ENCODE data around the gene KCNMA1.

Gene KCNMA1

DNA sequence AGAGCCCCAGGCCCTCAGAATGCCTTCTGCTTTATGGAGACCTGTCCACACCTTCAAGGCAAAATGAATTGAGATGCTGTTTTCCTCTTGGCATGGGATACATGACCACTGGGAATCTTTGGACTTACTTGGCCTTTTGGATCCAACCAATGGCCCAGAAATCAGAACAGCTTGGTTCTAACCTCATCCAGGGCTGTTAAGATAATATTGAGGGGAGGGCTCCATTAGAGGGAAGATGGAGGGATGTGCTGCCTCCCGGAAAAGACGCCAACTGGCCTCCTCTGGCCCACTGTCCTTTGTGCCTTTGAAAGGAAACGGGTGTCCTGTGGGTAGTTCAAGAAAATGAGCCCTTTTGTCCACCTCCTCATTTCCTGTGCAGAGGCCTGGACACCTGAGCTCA lies 530.9 kb downstream of the KCNMA1 start:
- no peak for TF ChIP-seq CTCF (IDR thresholded peaks at IDR 0.05; ENCODE audit: insufficient read depth, low read depth, low read length, missing control alignments)
- DNase-seq (ENCODE audit: low read depth): no peak
- no peak overlapping the region for H3K4me3 ChIP-seq (ENCODE audit: low read depth, low read length)

DNA sequence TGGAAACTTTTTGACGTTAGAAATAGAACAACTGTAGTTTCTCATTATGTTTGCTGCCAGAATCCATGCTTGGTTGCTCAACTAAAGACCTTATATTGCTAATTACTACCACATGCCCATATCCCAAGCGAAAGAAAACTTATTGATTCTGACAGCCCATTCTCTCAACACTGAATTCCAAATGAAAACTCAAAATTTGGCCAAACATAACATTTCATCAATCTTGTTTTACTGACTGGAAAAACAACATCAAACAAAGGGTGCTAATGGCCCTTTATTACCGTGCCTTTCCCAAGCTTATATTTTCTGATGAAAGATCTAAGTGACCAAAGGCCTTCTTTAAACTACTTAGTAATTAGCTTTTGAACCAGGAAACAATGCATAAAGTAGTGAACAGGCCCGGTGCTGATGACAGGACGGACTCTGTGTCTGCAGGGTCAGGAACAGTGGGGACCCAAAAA lies 531.8 kb downstream of the KCNMA1 start:
- no peak for TF ChIP-seq CTCF (IDR thresholded peaks at IDR 0.05; ENCODE audit: insufficient read depth, low read depth, low read length, missing control alignments)
- no peak overlapping the region for H3K4me3 ChIP-seq (ENCODE audit: low read depth, low read length)
- no peak for DNase-seq (ENCODE audit: low read depth)

DNA sequence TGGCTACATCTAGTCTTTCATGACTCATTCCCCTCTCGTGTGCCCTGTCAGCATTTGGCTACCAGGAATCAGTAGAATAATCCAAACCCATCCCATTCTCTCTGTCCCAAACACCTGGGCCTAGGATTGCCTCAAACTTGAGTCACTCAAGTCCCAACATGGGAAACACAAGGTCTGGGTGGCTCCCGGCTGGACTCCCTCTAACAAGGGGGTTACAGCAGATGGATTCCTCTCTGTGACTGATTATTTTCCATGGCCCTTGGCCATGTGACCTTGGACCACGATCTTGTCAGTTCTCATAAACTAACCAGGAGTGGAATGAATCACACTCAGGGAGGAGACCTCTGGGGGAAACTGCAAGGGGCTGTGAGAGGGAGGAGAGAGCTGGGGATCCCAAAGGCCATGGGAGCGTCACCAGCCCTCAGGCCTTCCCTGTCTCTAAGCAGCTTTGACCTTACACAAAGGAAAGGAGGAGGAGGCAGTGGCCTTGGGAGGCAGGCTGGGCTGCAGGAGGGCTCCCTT lies 533.1 kb downstream of the KCNMA1 start:
- no peak for TF ChIP-seq CTCF (IDR thresholded peaks at IDR 0.05; ENCODE audit: insufficient read depth, low read depth, low read length, missing control alignments)
- no peak for DNase-seq (ENCODE audit: low read depth)

DNA sequence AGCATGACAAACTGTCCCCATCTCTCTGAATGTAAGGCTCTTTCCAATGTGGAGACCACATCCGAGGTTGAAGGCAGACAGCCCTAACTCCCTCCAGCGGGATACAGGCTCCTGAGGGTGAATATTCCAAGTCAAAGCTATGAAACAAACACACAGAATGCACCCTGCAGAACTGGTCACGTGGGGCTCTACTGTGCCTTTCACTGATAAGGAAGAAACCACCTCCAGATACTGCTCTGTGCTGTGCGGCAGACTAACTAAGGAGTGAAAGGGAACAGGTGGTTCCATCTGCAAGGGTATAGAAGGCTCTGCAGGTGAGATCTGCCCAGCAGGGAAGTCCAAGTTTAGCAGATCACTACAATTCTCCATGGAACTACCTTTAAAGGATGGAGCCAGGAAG lies 534.4 kb downstream of the KCNMA1 start:
- no peak overlapping the region for H3K4me3 ChIP-seq (ENCODE audit: low read depth, low read length)
- no peak for TF ChIP-seq CTCF (IDR thresholded peaks at IDR 0.05; ENCODE audit: insufficient read depth, low read depth, low read length, missing control alignments)
- no peak for DNase-seq (ENCODE audit: low read depth)

More for the DNA sequence above, 533.1 kb downstream of the KCNMA1 start:
- H3K4me3 ChIP-seq (ENCODE audit: low read depth, low read length): no peak overlapping the region

GRCh38 chr10:77101341-77101740 lies 536.3 kb downstream of the KCNMA1 start:
- no peak for DNase-seq (ENCODE audit: low read depth)
- no peak overlapping the region for H3K4me3 ChIP-seq (ENCODE audit: low read depth, low read length)
- no peak for TF ChIP-seq CTCF (IDR thresholded peaks at IDR 0.05; ENCODE audit: insufficient read depth, low read depth, low read length, missing control alignments)

DNA sequence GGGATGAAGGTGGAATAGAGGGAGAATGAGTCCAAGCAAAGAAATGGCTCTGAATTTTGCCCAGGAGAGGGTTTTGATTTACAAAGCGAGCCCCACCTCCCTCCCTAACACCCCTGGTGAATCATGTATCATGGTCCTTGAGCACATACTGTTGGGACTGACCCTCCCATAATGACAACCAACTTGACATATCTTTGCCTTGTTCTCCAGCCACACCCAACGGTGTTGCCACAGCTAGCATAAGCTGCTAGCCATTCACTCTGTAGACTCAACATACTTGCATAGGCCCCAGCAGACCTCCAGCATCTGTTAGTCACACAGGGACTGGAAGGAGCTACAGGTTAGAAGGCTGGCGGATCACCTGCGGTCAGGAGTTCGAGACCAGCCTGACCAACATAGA lies 538.5 kb downstream of the KCNMA1 start:
- no peak for DNase-seq (ENCODE audit: low read depth)
- no peak for TF ChIP-seq CTCF (IDR thresholded peaks at IDR 0.05; ENCODE audit: insufficient read depth, low read depth, low read length, missing control alignments)
- no peak overlapping the region for H3K4me3 ChIP-seq (ENCODE audit: low read depth, low read length)

DNA sequence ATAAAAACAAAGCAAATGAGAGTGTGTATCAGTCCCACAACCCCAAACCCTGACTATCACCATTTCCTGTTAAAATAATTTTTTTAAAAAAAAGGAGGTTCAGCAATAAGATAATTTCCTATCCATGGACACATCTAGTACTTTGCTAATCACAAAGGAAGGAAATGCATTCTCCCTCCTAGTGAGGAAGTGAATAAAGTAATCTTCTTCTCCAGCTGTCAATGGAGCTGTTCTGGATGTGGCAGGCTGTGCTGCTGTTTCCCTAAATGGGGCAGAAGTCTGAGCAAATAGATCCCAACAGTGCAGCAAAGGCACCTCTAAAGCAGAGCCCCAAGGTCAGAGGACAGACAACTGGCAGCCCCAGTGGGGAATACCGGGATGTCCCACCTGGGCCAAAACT lies 540.0 kb downstream of the KCNMA1 start:
- H3K4me3 ChIP-seq (ENCODE audit: low read depth, low read length): no peak overlapping the region
- no peak for TF ChIP-seq CTCF (IDR thresholded peaks at IDR 0.05; ENCODE audit: insufficient read depth, low read depth, low read length, missing control alignments)
- no peak for DNase-seq (ENCODE audit: low read depth)

Data from GM12865 (cell line).